B cell (primary cell): ENCODE data around the gene PGM1. TPM values are rescaled to one million over a fixed set of nuclear protein-coding genes. Genes with fewer than 3 reads are reported as not detected.

Experiments
- ATAC-seq: fragments of 200-7000 bp; cut with Tn5 transposase; one replicate; pipeline ENCODE4 v1.10.0; 2021; ENCODE audit warnings: low read depth, mild to moderate bottlenecking, moderate number of reproducible peaks, moderate library complexity
- CTCF ChIA-PET: fragments of 350-600 bp; sonication (Branson Sonifier 250); formaldehyde crosslinking; loops from one replicate; lab custom pipeline; 2021; ENCODE audit warnings: antibody characterized with exemption, inconsistent platforms; lab: Charles Lee
- POLR2A ChIA-PET: fragments of 350-600 bp; sonication (Branson Sonifier 250); formaldehyde crosslinking; loops from one replicate; lab custom pipeline; 2021; ENCODE audit warnings: antibody characterized with exemption; lab: Charles Lee
- DNase-seq: peaks from one replicate; pipeline ENCODE4 v3.0.0; 2013
- H2AFZ ChIP-seq: 2 replicates; pipeline ENCODE4 v1.6.1; 2012; ENCODE audit warnings: mild to moderate bottlenecking, low read depth, low read length; ENCODE audit not compliant: insufficient read depth, poor library complexity, severe bottlenecking
- H3K27ac ChIP-seq, 2 donors: 1 replicate in 1 of 2; 2 replicates in 1 of 2; pipeline ENCODE4 v1.5.1; 2012 to 2013; ENCODE audit warnings: low read length in 2 of 2, mild to moderate bottlenecking in 2 of 2, moderate library complexity in 1 of 2
- H3K27me3 ChIP-seq, 4 experiments: fragments of 200-600 bp in 1 of 4; sonication (generic) in 1 of 4; replicated peaks in 1 of 4; 1 replicate in 2 of 4; 2 replicates in 2 of 4; pipeline versions ENCODE4 v1.6.1 to v1.7.0; 2013 to 2016; ENCODE audit warnings: low read length in 3 of 4, mild to moderate bottlenecking in 2 of 4, mixed read lengths in 1 of 4, moderate library complexity in 1 of 4; ENCODE audit not compliant: insufficient read depth in 4 of 4, control insufficient read depth in 3 of 4; ENCODE audit errors: control extremely low read depth in 1 of 4
- H3K36me3 ChIP-seq, 2 experiments: replicated peaks in 1 of 2; 1 replicate in 1 of 2; 2 replicates in 1 of 2; pipeline versions ENCODE4 v1.6.1 to v1.7.1; 2013; ENCODE audit warnings: low read length in 1 of 2; ENCODE audit not compliant: insufficient read depth in 2 of 2, control insufficient read depth in 1 of 2; ENCODE audit errors: control extremely low read depth in 1 of 2, extremely low read depth in 1 of 2
- H3K4me1 ChIP-seq, 2 donors: fragments of 200-600 bp in 1 of 2; sonication (generic) in 1 of 2; 1 replicate in 1 of 2; 2 replicates in 1 of 2; pipeline versions ENCODE4 v1.5.1 to v1.6.1; 2013 to 2017; ENCODE audit warnings: low read length in 2 of 2; ENCODE audit not compliant: control insufficient read depth in 2 of 2, insufficient read depth in 2 of 2
- H3K4me2 ChIP-seq: replicated peaks from 2 replicates; pipeline ENCODE3; 2012; ENCODE audit warnings: mild to moderate bottlenecking, low read depth, low read length; ENCODE audit not compliant: poor library complexity, severe bottlenecking
- H3K4me3 ChIP-seq, 5 experiments: fragments of 200-600 bp in 1 of 5; sonication (generic) in 1 of 5; 1 replicate in 3 of 5; 2 replicates in 2 of 5; pipeline versions ENCODE4 v1.5.1 to v1.7.0; 2011 to 2016; ENCODE audit warnings: low read length in 4 of 5, mild to moderate bottlenecking in 4 of 5, low read depth in 2 of 5, control low read depth in 1 of 5, moderate library complexity in 1 of 5; ENCODE audit not compliant: insufficient read depth in 1 of 5; ENCODE audit errors: control extremely low read depth in 1 of 5, extremely low read depth in 1 of 5
- H3K79me2 ChIP-seq: fragments of 200-600 bp; sonication (generic); one replicate; pipeline ENCODE4 v1.6.0; 2016; ENCODE audit warnings: low read length; ENCODE audit not compliant: control insufficient read depth, insufficient read depth
- H3K9ac ChIP-seq: fragments of 200-600 bp; sonication (generic); 2 replicates; pipeline ENCODE4 v1.6.1; 2017; ENCODE audit warnings: mild to moderate bottlenecking, low read length, moderate library complexity
- H3K9me3 ChIP-seq, 3 donors: one replicate each; pipeline versions ENCODE4 v1.6.1 to v1.7.1; 2013; ENCODE audit warnings: low read length in 2 of 3; ENCODE audit not compliant: control insufficient read depth in 2 of 3, insufficient read depth in 1 of 3; ENCODE audit errors: control extremely low read depth in 1 of 3
- H4K20me1 ChIP-seq: 2 replicates; pipeline ENCODE4 v1.6.0; 2012; ENCODE audit warnings: mild to moderate bottlenecking, low read length; ENCODE audit not compliant: insufficient read depth, control insufficient read depth, poor library complexity, severe bottlenecking
- H3K27ac Mint-ChIP-seq: one replicate; pipeline ENCODE4 v1.8.0; 2021; ENCODE audit warnings: mixed read lengths
- H3K27me3 Mint-ChIP-seq: one replicate; pipeline ENCODE4 v1.8.0; 2021; ENCODE audit warnings: mixed read lengths
- H3K4me1 Mint-ChIP-seq: one replicate; pipeline ENCODE4 v1.8.0; 2021; ENCODE audit warnings: mixed read lengths
- H3K4me3 Mint-ChIP-seq: one replicate; pipeline ENCODE4 v1.8.0; 2021; ENCODE audit warnings: mixed read lengths
- H3K9me3 Mint-ChIP-seq: one replicate; pipeline ENCODE4 v1.8.0; 2022; ENCODE audit warnings: mixed read lengths; ENCODE audit not compliant: insufficient read depth
- CTCF ChIP-seq: fragments of 200-600 bp; IDR thresholded peaks from one replicate; pipeline ENCODE4 v1.8.0; 2022; ENCODE audit warnings: antibody characterized with exemption, mild to moderate bottlenecking
- EZH2 ChIP-seq: IDR thresholded peaks from 2 replicates; pipeline ENCODE4 v1.6.1; 2012; ENCODE audit warnings: borderline replicate concordance, low read depth, mild to moderate bottlenecking, moderate library complexity, low read length; ENCODE audit not compliant: insufficient read depth, poor library complexity, severe bottlenecking
- WGBS: methylation state at CpG from one replicate; pipeline ENCODE4 v1.1.5; 2013; ENCODE audit warnings: missing lambda C conversion rate; ENCODE audit not compliant: insufficient coverage; 5-methylcytosine and 5-hydroxymethylcytosine counted together
- intact Hi-C: fragments of 100-400 bp; cut with micrococcal nuclease; formaldehyde crosslinking; loops from one replicate; pipeline ENCODE4 v1.10.0; 2022
- polyA plus RNA-seq: library from polyadenylated mRNA; depleted of rRNA; stranded (reverse); fragments of >200 nt; gene quantifications from 2 replicates; pipeline ENCODE4 v1.2.3, GENCODE V29; 2012
- total RNA-seq, 2 donors: library from RNA; stranded (reverse); fragments of 120-200 nt in 1 of 2; gene quantifications; 1 replicate in 1 of 2; 2 replicates in 1 of 2; pipeline versions ENCODE4 v1.2.3 to v1.2.4, GENCODE V29; 2013 to 2022

PGM1 gene
- total and polyA plus RNA-seq, 2 donors (not counting 1 experiment from before 2014, with no cell fraction given) = 4.2 to 13.2 TPM

GRCh38 chr1:63557365-63557987 is 35.7 kb upstream of the PGM1 start:
- Mint-ChIP-seq H3K27me3 (no peaks in the 10 kb centered on the region), H3K27ac (no peak overlapping the region), H3K9me3 (no peaks in the 10 kb centered on the region), H3K4me3 (no peak overlapping the region), H3K4me1 (no peaks in the 10 kb centered on the region)
- no CpG with 5 or more reads among the region's 6 CpGs for WGBS
- ATAC-seq (no peak), DNase-seq (peak; percentile 11)
- intact Hi-C loops = no loop called here
- ChIA-PET CTCF (interaction anchor here (1.0 to 2.1 kb wide), 5 partner anchors 13 to 689 kb away, joined by 3 to 10 read pairs (median 5); no protein-coding TSS in a partner anchor), POLR2A (no interaction called here)
- H3K79me2 ChIP-seq = no peaks in the 10 kb centered on the region
- H4K20me1 ChIP-seq = no peaks in the 10 kb centered on the region
- H3K9ac ChIP-seq = no peak overlapping the region
- H3K27me3 ChIP-seq = no peaks in the 10 kb centered on the region
- TF ChIP-seq EZH2 = no peak
- peak; percentile 31 for TF ChIP-seq CTCF
- H3K27ac ChIP-seq = no peak overlapping the region
- H3K36me3 ChIP-seq = peaks cover 2 to 3% of the 10 kb centered on the region in 2 experiments
- no peaks in the 10 kb centered on the region for H3K4me1 ChIP-seq
- no peaks in the 10 kb centered on the region for H3K9me3 ChIP-seq
- no peak overlapping the region for H3K4me2 ChIP-seq
- no peak overlapping the region for H3K4me3 ChIP-seq
- no peak overlapping the region for H2AFZ ChIP-seq

GRCh38 chr1:63559357-63559756 is 33.9 kb upstream of the PGM1 start:
- CTCF ChIA-PET = interaction anchor here (4.5 kb wide), 1 partner anchor 16 kb away, joined by 27 read pairs; no protein-coding TSS in a partner anchor
- H2AFZ ChIP-seq = no peak overlapping the region

More at GRCh38 chr1:63559357-63559756, 33.9 kb upstream of the PGM1 start:
- Histone ChIP-seq H3K27me3 (no peaks in the 10 kb centered on the region), H3K9ac (no peak overlapping the region), H3K9me3 (no peaks in the 10 kb centered on the region), H3K4me1 (no peaks in the 10 kb centered on the region), H3K27ac (no peak overlapping the region), H3K36me3 (peaks cover 2 to 3% of the 10 kb centered on the region in 2 experiments), H3K4me2 (no peak overlapping the region), H4K20me1 (no peaks in the 10 kb centered on the region), H3K4me3 (no peak overlapping the region), H3K79me2 (no peaks in the 10 kb centered on the region)
- Mint-ChIP-seq H3K27ac (no peak overlapping the region), H3K4me3 (no peak overlapping the region), H3K9me3 (no peaks in the 10 kb centered on the region), H3K4me1 (no peaks in the 10 kb centered on the region), H3K27me3 (no peaks in the 10 kb centered on the region)
- no peak for ATAC-seq
- DNase-seq = no peak
- POLR2A ChIA-PET = no interaction called here
- intact Hi-C loops = no loop called here
- WGBS = 100% methylated on average over 1 of the region's 2 CpGs
- TF ChIP-seq CTCF (no peak), EZH2 (no peak)
